COR-L47 (cell line): ENCODE data around the gene ZNF880.
"Not testable (repeated sequence)": the region's sequence is repeated elsewhere in the genome, so short reads cannot be mapped to it uniquely, and the experiment has no call there.

Source experiments
- DNase-seq: peaks from one replicate; lab custom pipeline; 2025; lab: John Stamatoyannopoulos, UW

ZNF880 gene

DNA sequence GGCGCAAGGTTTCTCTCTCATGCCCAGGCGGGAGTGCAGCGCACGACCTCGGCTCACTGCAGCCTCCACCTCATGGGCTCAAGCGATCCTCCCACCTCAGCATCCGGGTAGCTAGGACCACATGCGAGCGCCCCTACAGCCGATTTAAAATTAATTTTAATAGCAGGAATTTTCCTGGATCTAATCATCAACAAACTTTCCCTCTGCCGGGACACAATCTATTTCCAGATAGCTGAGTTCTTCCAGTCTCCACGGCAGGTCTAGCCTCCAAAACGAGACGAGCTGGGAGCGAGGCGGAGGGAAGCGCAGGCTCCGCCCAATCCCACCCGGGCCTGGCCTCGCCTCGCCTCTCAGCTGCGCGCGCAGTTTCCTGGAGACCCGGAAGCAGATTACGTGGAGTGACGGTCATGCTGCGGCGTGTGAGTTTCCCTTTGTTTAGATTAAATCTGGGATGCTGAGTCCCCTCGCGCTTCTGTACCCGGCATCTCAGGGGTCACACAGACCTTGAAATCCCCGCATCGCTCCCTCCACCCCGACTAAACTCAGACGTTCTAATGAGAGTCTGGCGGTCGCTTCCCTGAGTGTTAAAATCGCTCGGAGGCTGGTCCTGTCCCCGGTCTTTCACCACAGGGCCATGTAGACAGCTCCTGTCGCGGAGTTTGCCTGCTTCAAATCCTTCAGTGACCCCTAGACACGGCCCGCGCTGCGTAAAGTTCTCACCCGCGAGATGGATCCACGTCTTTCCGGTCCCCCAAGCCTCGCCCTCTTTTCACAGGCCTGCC is at the start of gene ZNF880:
TSS of gene ZNF880 (plus strand) at position 365 of the 782 bp plus-strand sequence. CDS start at position 408, 43 bp downstream.
- DNase-seq, result no peak

GRCh38 chr19:52322429-52322828 is 47.3 kb upstream of the ZNF880 start:
- no peak for DNase-seq

GRCh38 chr19:52331757-52332156 is 38.0 kb upstream of the ZNF880 start:
- DNase-seq, result no peak

DNA sequence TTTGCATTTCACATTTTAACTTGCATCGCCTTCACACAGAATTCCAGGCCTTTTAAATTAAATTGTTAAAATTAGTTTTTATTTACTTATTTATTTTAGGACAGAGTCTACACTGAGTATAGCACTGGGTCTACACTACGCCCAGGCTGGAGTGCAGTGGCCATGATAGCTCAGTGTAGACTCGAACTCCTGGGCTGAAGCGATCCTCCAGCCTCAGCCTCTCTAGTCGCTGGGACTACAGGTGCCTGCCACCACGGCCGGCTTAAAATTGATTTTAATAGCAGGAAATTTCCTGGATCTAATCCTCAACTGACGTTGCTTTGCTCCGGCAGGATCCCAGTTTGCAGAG is 34.0 kb upstream of the ZNF880 start:
- DNase-seq, result no peak

- DNase-seq, result peak; percentile 79
Measured at GRCh38 chr19:52336117-52336790, 33.5 kb upstream of the ZNF880 start, which contains the start of gene ZNF610. ZNF610 (plus strand) TSS chr19:52336243; CDS start chr19:52349173, 12,930 bp downstream.

DNA sequence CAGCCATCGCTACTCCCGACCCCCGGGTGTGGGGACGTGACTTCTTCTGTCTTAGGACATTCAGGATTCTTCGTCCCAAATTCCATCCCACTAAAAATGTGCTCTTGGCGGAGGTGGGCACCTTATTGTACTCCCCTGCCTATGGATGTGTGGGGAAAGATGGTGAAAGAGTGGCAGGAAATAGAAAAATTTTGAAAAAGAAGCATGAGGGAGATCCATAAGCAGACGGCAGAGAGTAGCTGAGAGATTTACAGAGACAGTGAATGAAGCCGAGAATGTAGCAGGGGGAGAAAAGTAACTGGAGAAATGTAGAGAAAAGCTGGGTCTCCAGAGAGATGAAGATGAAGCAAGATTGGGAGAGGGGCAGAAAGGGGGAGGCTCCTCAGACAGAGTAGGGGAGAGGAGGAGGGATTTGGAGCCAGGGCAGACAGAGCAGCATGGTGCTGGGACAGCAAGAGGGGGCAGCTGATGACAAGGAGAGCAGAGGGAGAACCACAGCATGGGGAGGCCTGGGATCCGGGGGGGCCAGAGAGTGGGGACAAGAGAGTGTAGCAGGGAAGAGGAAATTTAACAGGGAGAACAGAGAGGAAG is 32.8 kb upstream of the ZNF880 start:
- no peak for DNase-seq

DNA sequence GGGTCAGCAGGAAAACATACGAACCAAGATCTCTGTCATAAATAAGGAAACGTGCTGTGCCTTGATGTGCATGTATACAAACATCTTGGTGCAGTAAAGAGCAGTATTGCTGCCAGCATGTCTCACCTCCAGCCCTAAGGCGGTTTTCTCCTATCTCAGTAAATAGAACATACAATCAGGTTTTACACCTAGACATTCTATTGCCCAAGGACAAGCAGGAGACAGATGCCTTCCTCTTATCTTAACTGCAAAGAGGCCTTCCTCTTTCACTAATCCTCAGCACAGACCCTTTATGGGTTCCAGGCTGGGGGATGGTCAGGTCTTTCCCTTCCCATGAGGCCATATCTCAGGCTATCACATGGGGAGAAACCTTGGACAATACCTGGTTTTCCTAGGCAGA is 30.7 kb upstream of the ZNF880 start:
- not testable (repeated sequence) for DNase-seq

DNA sequence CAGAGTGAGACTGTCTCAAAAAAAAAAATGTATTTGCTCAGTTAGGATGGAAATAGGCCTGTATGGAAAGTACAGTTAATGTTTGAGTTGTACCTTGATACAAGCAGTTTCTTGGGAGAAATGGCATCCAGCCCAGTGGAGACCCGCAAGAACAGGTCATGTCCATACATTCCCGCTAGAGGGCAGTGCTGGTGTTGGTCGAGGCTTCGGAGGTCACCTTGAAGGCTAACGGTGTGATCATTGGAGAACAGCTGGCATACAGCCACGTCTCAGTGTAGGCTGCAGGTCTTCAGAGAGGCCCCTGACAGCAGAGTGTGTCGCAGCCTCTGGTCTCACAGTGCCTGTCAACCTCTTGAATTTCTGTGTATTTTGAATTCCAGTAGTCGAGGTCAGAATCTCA is 26.2 kb upstream of the ZNF880 start:
- DNase-seq, result peak; percentile 77

- no peak for DNase-seq
Measured at GRCh38 chr19:52345162-52345561, 24.6 kb upstream of the ZNF880 start.

DNA sequence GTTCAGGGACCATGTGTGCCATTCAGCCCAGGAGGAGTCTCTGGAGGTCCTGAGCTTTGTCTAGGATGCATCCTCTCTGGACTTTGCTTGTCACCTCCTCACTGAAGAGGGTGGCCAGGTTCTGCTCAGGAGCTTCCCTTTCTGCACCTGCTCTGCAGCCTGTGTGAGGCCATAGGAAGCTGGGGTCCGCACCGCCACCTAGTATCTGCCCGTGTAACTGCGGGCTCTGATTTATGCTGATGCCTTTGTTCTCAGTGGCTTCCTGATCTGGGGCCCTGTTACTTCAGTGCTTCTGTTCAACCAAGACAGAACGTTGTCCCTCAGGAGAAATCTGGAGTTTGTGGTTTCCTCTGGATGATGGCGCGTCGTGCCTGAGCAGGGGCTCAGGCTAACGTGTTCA is 18.2 kb upstream of the ZNF880 start:
- peak; percentile 13 for DNase-seq

GRCh38 chr19:52366414-52366824 is 3.3 kb upstream of the ZNF880 start:
- no peak for DNase-seq

GRCh38 chr19:52370341-52370710 is 603 bp downstream of the ZNF880 start:
- no peak for DNase-seq

- DNase-seq, result no peak
Measured at GRCh38 chr19:52391135-52391534, 21.4 kb downstream of the ZNF880 start.

DNA sequence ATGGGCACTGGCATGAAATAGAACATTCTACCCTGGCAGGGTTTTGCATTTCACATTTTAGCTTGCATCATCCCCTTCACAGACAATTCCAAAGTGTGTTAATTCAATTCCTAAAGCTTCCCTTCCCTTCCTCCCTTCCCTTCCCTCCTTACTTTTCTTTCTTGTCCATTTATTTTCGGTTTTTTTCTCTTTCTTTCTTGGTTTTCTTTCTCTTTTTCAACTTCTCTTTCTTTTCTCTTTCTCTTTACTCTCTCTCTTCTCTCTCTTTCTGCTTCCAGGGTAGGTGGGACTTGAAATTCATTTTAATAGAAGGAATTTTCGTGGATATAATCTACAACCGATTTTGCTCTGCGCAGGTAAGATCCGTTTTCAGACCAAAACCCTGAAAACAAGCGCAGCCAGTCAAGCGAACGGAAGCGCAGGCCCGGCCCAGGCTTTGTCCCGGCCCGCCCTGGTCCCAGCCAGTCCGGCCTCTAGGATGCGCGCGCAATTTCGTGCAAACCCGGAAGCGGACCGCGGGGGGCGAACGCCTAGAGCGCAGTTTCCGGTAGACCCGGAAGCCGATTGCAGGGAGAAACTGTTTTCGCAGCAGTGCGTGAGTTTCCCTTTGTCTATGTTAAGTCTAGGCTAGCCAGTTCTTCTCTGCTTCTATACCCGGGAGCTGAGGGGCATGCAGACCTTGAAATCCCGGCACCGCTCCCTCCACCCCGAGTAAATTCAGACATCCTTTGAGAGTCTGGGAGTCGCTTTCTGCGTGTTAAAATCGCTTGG is 27.8 kb downstream of the ZNF880 start, which contains the start of gene ZNF528:
TSS of gene ZNF528 (plus strand) at position 540 of the 771 bp plus-strand sequence. CDS start 4,165 bp downstream, outside the sequence.
- DNase-seq, result peak; percentile 93

GRCh38 chr19:52398081-52398441 is 28.3 kb downstream of the ZNF880 start:
- no peak for DNase-seq

DNA sequence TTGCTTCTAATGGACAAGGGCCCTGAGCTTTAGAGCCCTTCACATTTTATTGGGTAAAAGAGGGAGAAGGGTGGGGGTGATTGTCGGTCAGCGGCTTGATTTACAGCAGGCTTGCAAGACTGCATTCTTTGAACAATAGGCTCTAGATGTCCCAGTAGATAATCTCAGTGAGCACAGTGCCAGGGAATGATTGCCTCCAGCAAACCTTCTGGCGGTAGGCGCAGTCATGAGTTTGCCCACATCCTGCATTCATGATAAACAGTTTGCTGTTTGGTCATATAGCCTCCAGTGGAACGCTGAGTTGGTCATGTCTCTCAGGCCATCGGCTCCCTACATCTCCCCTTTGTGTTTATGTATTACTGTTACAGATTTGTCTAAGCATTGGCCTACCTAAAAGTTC is 40.6 kb downstream of the ZNF880 start:
- no peak for DNase-seq

DNA sequence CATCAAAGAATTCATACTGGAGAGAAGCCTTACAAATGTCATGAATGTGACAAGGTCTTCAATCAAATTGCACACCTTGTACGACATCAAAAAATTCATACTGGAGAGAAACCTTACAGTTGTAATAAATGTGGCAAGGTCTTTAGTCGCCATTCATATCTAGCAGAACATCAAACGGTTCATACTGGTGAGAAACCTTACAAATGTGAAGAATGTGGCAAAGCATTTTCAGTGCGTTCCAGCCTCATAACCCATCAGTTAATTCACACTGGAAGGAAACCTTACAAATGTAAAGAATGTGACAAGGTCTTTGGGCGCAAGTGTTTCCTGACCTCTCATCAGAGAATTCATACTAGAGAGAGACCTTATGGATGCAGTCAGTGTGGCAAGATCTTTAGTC is 46.0 kb downstream of the ZNF880 start:
- DNase-seq, result no peak

DNA sequence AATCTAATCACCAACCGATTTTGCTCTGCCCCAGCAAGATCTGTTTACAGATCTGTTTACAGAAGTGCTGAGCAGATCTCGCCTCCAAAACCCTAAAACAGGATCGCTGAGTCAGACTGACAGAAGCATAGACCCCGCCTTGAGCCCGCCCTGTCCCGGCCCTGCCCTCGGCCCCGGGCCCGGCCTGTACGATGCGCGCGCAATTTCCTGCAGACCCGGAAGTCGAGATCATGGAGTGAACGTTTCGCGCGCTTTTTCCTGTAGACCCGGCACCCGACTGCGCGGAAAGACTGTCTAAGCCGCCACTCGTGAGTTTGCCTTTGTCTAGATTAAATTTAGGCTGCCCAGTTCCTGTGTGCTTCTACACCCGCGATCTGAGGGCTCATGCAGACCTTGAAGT is 59.2 kb downstream of the ZNF880 start, which contains the start of gene ZNF534:
TSS of gene ZNF534 (plus strand) at position 212 of the 400 bp plus-strand sequence. CDS start 2,327 bp downstream, outside the sequence.
- no peak for DNase-seq
